Measurements from ENCODE around the gene SMARCD2.
A peak's percentile ranks its signal among the peaks of the same experiment; 100 is the strongest.

The SMARCD2 gene

DNA sequence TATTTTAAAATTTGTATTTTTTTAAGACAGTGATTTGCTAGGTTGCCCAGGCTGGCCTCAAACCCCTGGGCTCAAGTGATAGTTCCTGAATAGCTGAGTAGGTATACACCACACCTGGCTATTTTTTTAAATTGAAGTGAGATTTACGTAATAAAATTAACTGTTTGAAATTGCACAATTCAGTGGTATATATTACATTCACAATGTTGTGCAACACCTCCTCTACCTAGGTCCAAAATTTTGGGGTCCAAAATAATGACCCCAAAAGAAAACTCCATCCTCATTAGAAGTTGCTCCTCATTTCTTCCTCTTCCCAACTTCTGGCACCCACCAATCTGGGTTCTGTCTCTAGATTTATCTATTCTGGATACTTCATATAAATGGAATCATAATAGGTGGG, 3.0 kb upstream of the SMARCD2 start:
- no peak for TF ChIP-seq FOXP2 (optimal IDR thresholded peaks at IDR 0.05; ENCODE audit: borderline replicate concordance, extremely low read depth, extremely low read length, insufficient read depth)

GRCh38 chr17:63843910-63844677, 1.6 kb upstream of the SMARCD2 start:
- TF ChIP-seq FOXP2 (optimal IDR thresholded peaks at IDR 0.05; ENCODE audit: borderline replicate concordance, extremely low read depth, extremely low read length, insufficient read depth), result no peak

DNA sequence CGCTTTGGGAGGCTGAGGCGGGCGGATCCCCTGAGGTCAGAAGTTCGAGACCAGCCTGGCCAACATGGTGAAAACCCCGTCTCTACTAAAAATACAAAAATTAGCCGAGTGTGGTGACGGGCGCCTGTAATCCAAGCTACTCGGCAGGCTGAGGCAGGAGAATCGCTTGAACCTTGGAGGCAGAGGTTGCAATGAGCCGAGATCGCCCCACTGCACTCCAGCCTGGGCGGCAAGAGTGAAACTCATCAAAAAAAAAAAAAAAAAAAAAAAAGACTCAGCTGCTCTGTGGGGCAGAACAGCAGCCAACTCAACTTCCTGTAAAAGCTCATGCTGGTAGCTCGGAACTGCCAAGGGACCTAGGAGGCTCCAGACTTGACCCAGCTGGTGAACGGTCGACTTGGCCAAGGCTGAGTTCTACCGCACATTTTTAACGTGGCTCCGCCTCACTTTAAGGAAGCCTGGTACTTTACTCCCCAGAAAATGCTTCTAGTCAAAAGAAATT, 953 bp upstream of the SMARCD2 start:
- peak; percentile 26; the same call in 1 of the 2 replicates for TF ChIP-seq SIN3A (IDR thresholded peaks at IDR 0.05; ENCODE audit: borderline replicate concordance, insufficient read depth, low read length)

DNA sequence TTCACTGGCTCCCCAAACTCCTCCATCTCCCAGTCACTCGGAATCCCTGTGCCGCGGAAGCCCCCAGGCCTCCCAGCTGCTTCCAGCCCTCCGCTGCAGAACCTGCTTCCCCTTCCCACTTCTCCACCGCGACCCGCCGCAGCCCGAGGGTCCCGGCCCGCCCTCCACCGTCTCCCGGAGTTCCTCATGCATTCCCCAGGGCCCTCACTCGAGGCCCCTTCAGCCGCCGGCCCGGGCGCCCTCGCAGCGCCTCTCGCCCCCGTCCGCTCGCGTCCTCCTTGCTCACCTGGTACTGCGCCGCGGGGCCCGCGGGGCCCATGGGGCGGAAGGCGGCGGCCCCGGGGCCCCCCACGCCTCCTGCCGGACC, 329 bp downstream of the SMARCD2 start:
- TF ChIP-seq SIN3A (IDR thresholded peaks at IDR 0.05; ENCODE audit: borderline replicate concordance, insufficient read depth, low read length), result no peak
- no peak for TF ChIP-seq TAF1 (IDR thresholded peaks at IDR 0.05; ENCODE audit: borderline replicate concordance, insufficient read depth, low read length)
- no peak for TF ChIP-seq FOXP2 (optimal IDR thresholded peaks at IDR 0.05; ENCODE audit: borderline replicate concordance, extremely low read depth, extremely low read length, insufficient read depth)
- TF ChIP-seq REST (IDR thresholded peaks at IDR 0.05; ENCODE audit: insufficient read depth in 1 of 2, low read depth in 2 of 2, low read length in 2 of 2), result no peak; a peak in 1 of 4 replicates
- no peak for TF ChIP-seq POLR2AphosphoS5 (IDR thresholded peaks at IDR 0.05; ENCODE audit: low read depth, low read length)

DNA sequence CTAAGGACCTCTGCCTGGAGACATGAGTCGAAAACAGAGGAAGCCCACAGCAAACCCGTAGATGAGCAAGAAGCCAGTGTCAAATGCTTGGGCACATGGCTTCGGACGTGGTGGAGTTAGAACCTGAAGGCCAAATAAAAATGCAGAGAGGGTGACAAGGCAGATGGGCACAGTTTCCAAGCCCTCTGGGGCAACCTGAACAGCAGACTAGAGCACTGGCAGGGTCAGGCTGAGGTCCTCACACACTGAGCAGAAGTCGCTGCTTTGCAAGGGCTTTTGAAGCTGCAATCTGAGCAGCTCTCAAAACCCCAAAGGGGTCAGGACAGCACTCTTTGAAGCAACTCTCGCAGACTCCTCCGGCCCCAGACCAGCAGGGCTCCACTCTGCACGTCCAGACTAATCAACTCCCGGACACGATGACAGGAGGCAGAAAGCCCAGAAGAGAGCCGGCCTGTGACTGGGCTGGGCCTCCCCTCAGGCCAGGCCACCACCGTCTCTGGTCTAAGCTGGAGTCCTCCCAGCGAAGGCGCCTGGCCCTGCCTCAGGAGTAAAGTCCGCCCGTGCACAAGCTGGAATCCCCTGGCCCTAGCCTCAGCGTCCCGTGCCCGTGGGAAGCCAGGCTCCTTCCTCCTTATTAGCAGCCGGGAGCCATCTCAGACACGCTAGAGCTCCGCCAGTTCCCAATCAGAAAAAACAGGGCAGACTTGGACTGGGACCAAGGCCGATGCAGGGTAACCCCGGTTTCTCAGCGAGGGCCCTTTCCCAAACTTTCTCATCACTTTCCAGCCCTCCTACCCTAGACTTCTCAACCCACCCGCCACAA, 924 bp downstream of the SMARCD2 start:
- TF ChIP-seq TAF1 (IDR thresholded peaks at IDR 0.05; ENCODE audit: borderline replicate concordance, insufficient read depth, low read length) (0 out of 2 replicates have a peak, but pooled peaks have one; percentile 24), REST (IDR thresholded peaks at IDR 0.05; ENCODE audit: insufficient read depth in 1 of 2, low read depth in 2 of 2, low read length in 2 of 2) (no peak), FOXP2 (optimal IDR thresholded peaks at IDR 0.05; ENCODE audit: borderline replicate concordance, extremely low read depth, extremely low read length, insufficient read depth) (no peak), POLR2AphosphoS5 (IDR thresholded peaks at IDR 0.05; ENCODE audit: low read depth, low read length) (no peak), SIN3A (IDR thresholded peaks at IDR 0.05; ENCODE audit: borderline replicate concordance, insufficient read depth, low read length) (0 out of 2 replicates have a peak, but pooled peaks have one; percentile 13)

GRCh38 chr17:63840591-63841349, 1.7 kb downstream of the SMARCD2 start:
- TF ChIP-seq REST (IDR thresholded peaks at IDR 0.05; ENCODE audit: insufficient read depth in 1 of 2, low read depth in 2 of 2, low read length in 2 of 2) (no peak), SIN3A (IDR thresholded peaks at IDR 0.05; ENCODE audit: borderline replicate concordance, insufficient read depth, low read length) (no peak), POLR2AphosphoS5 (IDR thresholded peaks at IDR 0.05; ENCODE audit: low read depth, low read length) (no peak), FOXP2 (optimal IDR thresholded peaks at IDR 0.05; ENCODE audit: borderline replicate concordance, extremely low read depth, extremely low read length, insufficient read depth) (no peak), TAF1 (IDR thresholded peaks at IDR 0.05; ENCODE audit: borderline replicate concordance, insufficient read depth, low read length) (no peak)
